H1 (cell line): ENCODE results near the gene WDR13.

Experiments used
- BRCA1 ChIP-seq: IDR thresholded peaks from 2 replicates; pipeline ENCODE4 v1.6.1; 2012; ENCODE audit warnings: low read depth, low read length, improper control_type of control experiment
- EP300 ChIP-seq, 2 experiments: IDR thresholded peaks; 1 replicate in 1 of 2; 2 replicates in 1 of 2; pipeline ENCODE4 v1.6.1; 2011 to 2012; ENCODE audit warnings: low read depth in 2 of 2, low read length in 2 of 2, mild to moderate bottlenecking in 2 of 2, borderline replicate concordance in 1 of 2, inconsistent platforms in 1 of 2, moderate library complexity in 1 of 2
- EZH2 ChIP-seq: fragments of 200-600 bp; sonication (generic); IDR thresholded peaks from 2 replicates; pipeline ENCODE4 v1.7.1; 2012; ENCODE audit warnings: low read depth, mild to moderate bottlenecking, moderate library complexity, low read length, inconsistent platforms; ENCODE audit not compliant: severe bottlenecking
- POLR2AphosphoS5 ChIP-seq: IDR thresholded peaks from 2 replicates; pipeline ENCODE4 v1.6.1; 2011; ENCODE audit warnings: low read depth, low read length
- RFX5 ChIP-seq: IDR thresholded peaks from 2 replicates; pipeline ENCODE4 v1.6.1; 2011; ENCODE audit warnings: low read depth, low read length, improper control_type of control experiment, borderline replicate concordance
- TF ChIP-seq, protein P1 (sequence below), 3 experiments: IDR thresholded peaks; 1 replicate in 2 of 3; 2 replicates in 1 of 3; pipeline versions ENCODE4 v1.5.1 to v1.6.1; 2011; ENCODE audit warnings: low read length in 3 of 3, mild to moderate bottlenecking in 3 of 3, inconsistent platforms in 2 of 3, low read depth in 1 of 3, moderate library complexity in 1 of 3; ENCODE audit not compliant: insufficient read depth in 1 of 3; ENCODE audit errors: control extremely low read depth in 1 of 3
- TF ChIP-seq, protein P2 (sequence below): IDR thresholded peaks from 2 replicates; pipeline ENCODE4 v1.6.1; 2012; ENCODE audit warnings: inconsistent platforms

DNA sequence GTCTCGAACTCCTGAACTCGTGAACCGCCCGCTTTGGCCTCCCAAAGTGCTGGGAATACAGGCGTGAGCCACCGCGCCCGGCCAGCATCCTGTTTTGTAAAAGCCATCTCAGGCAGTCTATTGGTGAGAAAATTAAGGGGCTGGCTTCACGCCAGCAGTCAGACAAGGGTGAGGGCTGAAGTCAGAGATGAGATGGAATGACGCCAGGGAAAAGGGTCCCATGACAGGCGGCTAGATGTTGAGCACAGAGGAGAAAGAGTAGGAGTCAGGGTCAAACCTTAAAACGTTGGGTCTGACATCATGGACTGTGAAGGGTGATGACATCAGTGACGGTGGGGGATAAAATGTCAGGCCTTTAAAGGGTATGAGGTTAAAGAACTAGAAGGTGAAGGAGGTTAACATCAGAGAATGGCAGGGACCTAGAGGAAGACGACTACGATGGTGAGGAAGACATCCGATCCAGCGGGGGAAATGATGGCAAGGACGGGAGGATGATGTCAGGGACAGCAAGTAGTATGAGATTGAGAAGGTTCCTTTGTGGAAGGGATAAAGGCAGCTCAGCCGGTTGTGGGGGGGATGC lies 23.5 kb upstream of the WDR13 start:
- TF ChIP-seq, protein P1, sequence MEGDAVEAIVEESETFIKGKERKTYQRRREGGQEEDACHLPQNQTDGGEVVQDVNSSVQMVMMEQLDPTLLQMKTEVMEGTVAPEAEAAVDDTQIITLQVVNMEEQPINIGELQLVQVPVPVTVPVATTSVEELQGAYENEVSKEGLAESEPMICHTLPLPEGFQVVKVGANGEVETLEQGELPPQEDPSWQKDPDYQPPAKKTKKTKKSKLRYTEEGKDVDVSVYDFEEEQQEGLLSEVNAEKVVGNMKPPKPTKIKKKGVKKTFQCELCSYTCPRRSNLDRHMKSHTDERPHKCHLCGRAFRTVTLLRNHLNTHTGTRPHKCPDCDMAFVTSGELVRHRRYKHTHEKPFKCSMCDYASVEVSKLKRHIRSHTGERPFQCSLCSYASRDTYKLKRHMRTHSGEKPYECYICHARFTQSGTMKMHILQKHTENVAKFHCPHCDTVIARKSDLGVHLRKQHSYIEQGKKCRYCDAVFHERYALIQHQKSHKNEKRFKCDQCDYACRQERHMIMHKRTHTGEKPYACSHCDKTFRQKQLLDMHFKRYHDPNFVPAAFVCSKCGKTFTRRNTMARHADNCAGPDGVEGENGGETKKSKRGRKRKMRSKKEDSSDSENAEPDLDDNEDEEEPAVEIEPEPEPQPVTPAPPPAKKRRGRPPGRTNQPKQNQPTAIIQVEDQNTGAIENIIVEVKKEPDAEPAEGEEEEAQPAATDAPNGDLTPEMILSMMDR (IDR thresholded peaks at IDR 0.05; ENCODE audit: control extremely low read depth in 1 of 3, insufficient read depth in 1 of 3, low read depth in 1 of 3, low read length in 3 of 3), result no peak
- no peak; the same call in 1 of the 2 replicates for TF ChIP-seq POLR2AphosphoS5
- no peak for TF ChIP-seq RFX5
- TF ChIP-seq EZH2, result no peak
- TF ChIP-seq, protein P2, sequence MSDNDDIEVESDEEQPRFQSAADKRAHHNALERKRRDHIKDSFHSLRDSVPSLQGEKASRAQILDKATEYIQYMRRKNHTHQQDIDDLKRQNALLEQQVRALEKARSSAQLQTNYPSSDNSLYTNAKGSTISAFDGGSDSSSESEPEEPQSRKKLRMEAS, result no peak
- no peak for TF ChIP-seq EP300 (IDR thresholded peaks at IDR 0.05; ENCODE audit: borderline replicate concordance in 1 of 2, low read depth in 2 of 2, low read length in 2 of 2)
- no peak for TF ChIP-seq BRCA1
